Activated naive CD8-positive, alpha-beta T cell treated with anti-CD3 and anti-CD28 coated beads, Interleukin-2, amount 50 U/mL, for 24 hours (primary cell): Measurements from ENCODE around the gene BEX2.
A peak's percentile ranks its signal among the peaks of the same experiment; 100 is the strongest.
"Not testable (repeated sequence)": the region's sequence is repeated elsewhere in the genome, so short reads cannot be mapped to it uniquely, and the experiment has no call there.

Experiments
- ATAC-seq: fragments of 150-1000 bp; cut with Tn5 transposase; one replicate; pipeline ENCODE4 v1.10.0; 2021
- DNase-seq: peaks from one replicate; pipeline ENCODE4 v3.0.0; 2021
- H3K27ac Mint-ChIP-seq: one replicate; pipeline ENCODE4 v1.8.0; 2021; ENCODE audit warnings: mild to moderate bottlenecking, mixed read lengths
- H3K27me3 Mint-ChIP-seq: one replicate; pipeline ENCODE4 v1.8.0; 2021; ENCODE audit warnings: mixed read lengths
- H3K36me3 Mint-ChIP-seq: one replicate; pipeline ENCODE4 v1.8.0; 2021; ENCODE audit warnings: low read depth, mixed read lengths
- H3K4me1 Mint-ChIP-seq: one replicate; pipeline ENCODE4 v1.8.0; 2021; ENCODE audit warnings: mixed read lengths
- H3K4me3 Mint-ChIP-seq: one replicate; pipeline ENCODE4 v1.8.0; 2021; ENCODE audit warnings: mild to moderate bottlenecking, moderate library complexity, mixed read lengths
- H3K9me3 Mint-ChIP-seq: one replicate; pipeline ENCODE4 v1.8.0; 2021; ENCODE audit warnings: mixed read lengths

BEX2 gene

GRCh38 chrX:103310555-103311398 is at the start of gene BEX2:
Gene BEX2, minus strand, starts transcription at chrX:103310990. Its CDS starts 1,014 bp downstream, at chrX:103309976.
- DNase-seq, result peak; percentile 79
- Mint-ChIP-seq H3K4me1 (peaks cover 9% of the 10 kb centered on the region), H3K9me3 (peaks cover 4% of the 10 kb centered on the region), H3K27me3 (no peaks in the 10 kb centered on the region), H3K4me3 (peak within 1 kb of the TSS; percentile 75), H3K36me3 (no peaks in the 10 kb centered on the region), H3K27ac (peak within 1 kb of the TSS; percentile 69)
- peak; percentile 98 for ATAC-seq

GRCh38 chrX:103360092-103360491 is 49.3 kb upstream of the BEX2 start:
- no peaks in the 10 kb centered on the region for H3K36me3 Mint-ChIP-seq
- no peaks in the 10 kb centered on the region for H3K9me3 Mint-ChIP-seq
- DNase-seq (no peak), ATAC-seq (no peak)
- H3K27me3 Mint-ChIP-seq, result no peaks in the 10 kb centered on the region
- H3K27ac Mint-ChIP-seq, result no peak overlapping the region
- peaks cover 12% of the 10 kb centered on the region for H3K4me1 Mint-ChIP-seq
- H3K4me3 Mint-ChIP-seq, result no peak overlapping the region

- not testable (repeated sequence) for H3K27me3 Mint-ChIP-seq, H3K4me3 Mint-ChIP-seq, H3K27ac Mint-ChIP-seq, ATAC-seq, H3K36me3 Mint-ChIP-seq, H3K9me3 Mint-ChIP-seq, DNase-seq
- peaks cover 12% of the 10 kb centered on the region for H3K4me1 Mint-ChIP-seq
These were observed 48.8 kb upstream of the BEX2 start for GRCh38 chrX:103359605-103360004.

GRCh38 chrX:103357871-103358270 is 47.1 kb upstream of the BEX2 start:
- DNase-seq, result no peak
- no peaks in the 10 kb centered on the region for H3K9me3 Mint-ChIP-seq
- H3K27ac Mint-ChIP-seq, result no peak overlapping the region
- H3K4me1 Mint-ChIP-seq, result peaks cover 12% of the 10 kb centered on the region
- no peaks in the 10 kb centered on the region for H3K27me3 Mint-ChIP-seq
- no peak overlapping the region for H3K4me3 Mint-ChIP-seq
- no peaks in the 10 kb centered on the region for H3K36me3 Mint-ChIP-seq
- ATAC-seq, result no peak

GRCh38 chrX:103356858-103357257 is 46.1 kb upstream of the BEX2 start:
- Mint-ChIP-seq H3K27ac (peak overlapping the region; percentile 82), H3K27me3 (no peaks in the 10 kb centered on the region), H3K9me3 (no peaks in the 10 kb centered on the region), H3K4me3 (peak overlapping the region; percentile 89), H3K36me3 (no peaks in the 10 kb centered on the region), H3K4me1 (peaks cover 12% of the 10 kb centered on the region)
- ATAC-seq, result no peak
- DNase-seq, result peak; percentile 2

GRCh38 chrX:103356130-103356798 is 45.5 kb upstream of the BEX2 start, which contains the start of gene TCEAL9:
Gene TCEAL9, plus strand, starts transcription at chrX:103356506. Its CDS starts 1,179 bp downstream, at chrX:103357685.
- DNase-seq (peak; percentile 8), ATAC-seq (no peak)
- Mint-ChIP-seq H3K4me1 (peaks cover 12% of the 10 kb centered on the region), H3K36me3 (no peaks in the 10 kb centered on the region), H3K4me3 (peak within 1 kb of the TSS; percentile 89), H3K9me3 (no peaks in the 10 kb centered on the region), H3K27ac (peak within 1 kb of the TSS; percentile 82), H3K27me3 (no peaks in the 10 kb centered on the region)

GRCh38 chrX:103347682-103348397 is 37.0 kb upstream of the BEX2 start:
- H3K36me3 Mint-ChIP-seq, result no peaks in the 10 kb centered on the region
- H3K27me3 Mint-ChIP-seq, result no peaks in the 10 kb centered on the region
- no peak for ATAC-seq
- no peak overlapping the region for H3K4me3 Mint-ChIP-seq
- H3K9me3 Mint-ChIP-seq, result no peaks in the 10 kb centered on the region
- DNase-seq, result no peak
- no peak overlapping the region for H3K27ac Mint-ChIP-seq
- H3K4me1 Mint-ChIP-seq, result no peaks in the 10 kb centered on the region

- no peak for DNase-seq
- Mint-ChIP-seq H3K9me3 (no peaks in the 10 kb centered on the region), H3K4me3 (no peak overlapping the region), H3K4me1 (no peaks in the 10 kb centered on the region), H3K27me3 (peaks cover 1% of the 10 kb centered on the region), H3K36me3 (no peaks in the 10 kb centered on the region), H3K27ac (no peak overlapping the region)
- no peak for ATAC-seq
These were observed 33.8 kb upstream of the BEX2 start for GRCh38 chrX:103344606-103345005.

GRCh38 chrX:103343105-103343504 is 32.3 kb upstream of the BEX2 start:
- peak; percentile 33 for DNase-seq
- no peak overlapping the region for H3K27ac Mint-ChIP-seq
- H3K4me1 Mint-ChIP-seq, result no peaks in the 10 kb centered on the region
- no peak overlapping the region for H3K4me3 Mint-ChIP-seq
- H3K36me3 Mint-ChIP-seq, result no peaks in the 10 kb centered on the region
- ATAC-seq, result no peak
- H3K27me3 Mint-ChIP-seq, result peaks cover 1% of the 10 kb centered on the region
- no peaks in the 10 kb centered on the region for H3K9me3 Mint-ChIP-seq

- ATAC-seq, result no peak
- no peak for DNase-seq
- Mint-ChIP-seq H3K4me1 (no peaks in the 10 kb centered on the region), H3K36me3 (no peaks in the 10 kb centered on the region), H3K4me3 (no peak overlapping the region), H3K27me3 (peaks cover 1% of the 10 kb centered on the region), H3K9me3 (no peaks in the 10 kb centered on the region), H3K27ac (no peak overlapping the region)
These were observed 27.9 kb upstream of the BEX2 start for GRCh38 chrX:103338663-103339062.

GRCh38 chrX:103330681-103331288 is 20.0 kb upstream of the BEX2 start:
- DNase-seq, result no peak
- Mint-ChIP-seq H3K4me1 (no peaks in the 10 kb centered on the region), H3K4me3 (no peak overlapping the region), H3K27me3 (peaks cover 14% of the 10 kb centered on the region), H3K36me3 (no peaks in the 10 kb centered on the region), H3K9me3 (no peaks in the 10 kb centered on the region), H3K27ac (no peak overlapping the region)
- no peak for ATAC-seq

GRCh38 chrX:103329991-103330390 is 19.2 kb upstream of the BEX2 start, which contains the start of gene TCEAL7:
Gene TCEAL7, plus strand, starts transcription at chrX:103330239. Its CDS starts 1,165 bp downstream, at chrX:103331404.
- H3K4me1 Mint-ChIP-seq, result no peaks in the 10 kb centered on the region
- DNase-seq, result no peak
- no peaks in the 10 kb centered on the region for H3K9me3 Mint-ChIP-seq
- H3K27ac Mint-ChIP-seq, result no peak within 1 kb of the TSS
- H3K36me3 Mint-ChIP-seq, result no peaks in the 10 kb centered on the region
- no peak within 1 kb of the TSS for H3K4me3 Mint-ChIP-seq
- peaks cover 14% of the 10 kb centered on the region for H3K27me3 Mint-ChIP-seq
- ATAC-seq, result no peak

GRCh38 chrX:103311399-103311780 is 600 bp upstream of the BEX2 start:
- DNase-seq (no peak), ATAC-seq (no peak)
- Mint-ChIP-seq H3K4me3 (peak overlapping the region; percentile 75), H3K36me3 (no peaks in the 10 kb centered on the region), H3K27ac (peak overlapping the region; percentile 69), H3K9me3 (no peaks in the 10 kb centered on the region), H3K27me3 (no peaks in the 10 kb centered on the region), H3K4me1 (peaks cover 9% of the 10 kb centered on the region)

GRCh38 chrX:103309860-103310554 is 783 bp downstream of the BEX2 start:
- ATAC-seq (no peak), DNase-seq (peak; percentile 2)
- Mint-ChIP-seq H3K4me3 (peak overlapping the region; percentile 49), H3K27ac (no peak overlapping the region), H3K27me3 (no peaks in the 10 kb centered on the region), H3K9me3 (peaks cover 5% of the 10 kb centered on the region), H3K36me3 (no peaks in the 10 kb centered on the region), H3K4me1 (peaks cover 11% of the 10 kb centered on the region)
